HepG2 (cell line): ENCODE data around the gene SLC9A5. TPM values are rescaled to one million over a fixed set of nuclear protein-coding genes. Genes with fewer than 3 reads are reported as not detected.
A peak's percentile ranks its signal among the peaks of the same experiment; 100 is the strongest.

Experiments
- AGO2 ChIP-seq: fragments of 200-400 bp; formaldehyde crosslinking; optimal IDR thresholded peaks from 2 replicates; pipeline ENCODE3; 2017; ENCODE audit warnings: mild to moderate bottlenecking, low read depth, low read length, moderate library complexity
- CCAR2 ChIP-seq: fragments of 200-400 bp; formaldehyde crosslinking; optimal IDR thresholded peaks from 2 replicates; pipeline ENCODE3; 2018; ENCODE audit warnings: low read depth, mild to moderate bottlenecking, low read length, moderate library complexity
- ELF3 ChIP-seq: IDR thresholded peaks from 2 replicates; pipeline ENCODE4 v1.6.1; 2016; ENCODE audit warnings: missing genetic modification reagents, missing compliant biosample characterization
- PAF1 ChIP-seq: IDR thresholded peaks from 2 replicates; pipeline ENCODE4 v1.6.1; 2016; ENCODE audit warnings: missing genetic modification reagents, missing compliant biosample characterization
- ZFY ChIP-seq: sonication (generic); formaldehyde crosslinking; IDR thresholded peaks from 2 replicates; pipeline ENCODE4 v1.4.0; 2020; ENCODE audit warnings: missing genetic modification reagents
- ZNF224 ChIP-seq: sonication (generic); formaldehyde crosslinking; IDR thresholded peaks from 2 replicates; pipeline ENCODE4 v1.5.0; 2020; ENCODE audit warnings: mild to moderate bottlenecking, missing genetic modification reagents
- ZNF558 ChIP-seq: sonication (generic); formaldehyde crosslinking; IDR thresholded peaks from 2 replicates; pipeline ENCODE4 v1.9.0; 2022; ENCODE audit warnings: mild to moderate bottlenecking, missing genetic modification reagents, borderline replicate concordance
- ZNF572 ChIP-seq: sonication (generic); formaldehyde crosslinking; IDR thresholded peaks from 2 replicates; pipeline ENCODE4 v1.5.1; 2020; ENCODE audit warnings: mild to moderate bottlenecking, missing genetic modification reagents
- polyA plus RNA-seq, 8 experiments: library from polyadenylated mRNA; depleted of rRNA in 3 of 8; stranded (reverse) in 7 of 8; unstranded in 1 of 8; fragments of >200 nt; fragmentation: Illumina TruSeq in 4 of 8; extraction: Trizol in 4 of 8; gene quantifications; 2 replicates each; pipeline versions ENCODE4 v1.2.1 to v1.2.3, GENCODE V29; 2011 to 2016; ENCODE audit warnings: low read depth in 4 of 8, missing spikeins in 1 of 8, mixed read lengths in 1 of 8; ENCODE audit not compliant: insufficient read depth in 1 of 8
- total RNA-seq, 5 experiments: library from RNA; depleted of rRNA; stranded (reverse); fragments of >200 nt; fragmentation: Illumina TruSeq; extraction: Trizol; gene quantifications; 2 replicates each; pipeline ENCODE4 v1.2.3, GENCODE V29; 2016; ENCODE audit warnings: low read depth in 1 of 5
- TF ChIP-seq, protein P1 (sequence below), 2 experiments: sonication (generic) in 1 of 2; formaldehyde crosslinking in 1 of 2; IDR thresholded peaks; 2 replicates each; pipeline versions ENCODE4 v1.4.0 to v1.6.1; 2016 to 2020; ENCODE audit warnings: borderline replicate concordance in 1 of 2, low read depth in 1 of 2, mild to moderate bottlenecking in 1 of 2, missing genetic modification reagents in 1 of 2
- TF ChIP-seq, protein P2 (sequence below): sonication (generic); formaldehyde crosslinking; IDR thresholded peaks from 2 replicates; pipeline ENCODE4 v1.9.0; 2021; ENCODE audit warnings: missing genetic modification reagents, borderline replicate concordance
- TF ChIP-seq, protein P3 (sequence below): IDR thresholded peaks from 2 replicates; pipeline ENCODE4 v1.6.1; 2016; ENCODE audit warnings: low read depth
- TF ChIP-seq, protein P4 (sequence below), 2 experiments: sonication (generic) in 1 of 2; formaldehyde crosslinking in 1 of 2; IDR thresholded peaks; 2 replicates each; pipeline versions ENCODE4 v1.5.1 to v1.6.1; 2011 to 2020; ENCODE audit warnings: borderline replicate concordance in 1 of 2, low read depth in 1 of 2, low read length in 1 of 2, mild to moderate bottlenecking in 1 of 2, missing genetic modification reagents in 1 of 2, moderate library complexity in 1 of 2
- TF ChIP-seq, protein P5 (sequence below): sonication (generic); formaldehyde crosslinking; IDR thresholded peaks from 2 replicates; pipeline ENCODE4 v1.8.0; 2022; ENCODE audit warnings: mild to moderate bottlenecking, missing genetic modification reagents

SLC9A5 gene
- total and polyA plus RNA-seq, 2 of the 13 experiments (the other 11 are each of a cell fraction or from before 2014, with no cell fraction given), result 0.58 to 1.4 TPM

DNA sequence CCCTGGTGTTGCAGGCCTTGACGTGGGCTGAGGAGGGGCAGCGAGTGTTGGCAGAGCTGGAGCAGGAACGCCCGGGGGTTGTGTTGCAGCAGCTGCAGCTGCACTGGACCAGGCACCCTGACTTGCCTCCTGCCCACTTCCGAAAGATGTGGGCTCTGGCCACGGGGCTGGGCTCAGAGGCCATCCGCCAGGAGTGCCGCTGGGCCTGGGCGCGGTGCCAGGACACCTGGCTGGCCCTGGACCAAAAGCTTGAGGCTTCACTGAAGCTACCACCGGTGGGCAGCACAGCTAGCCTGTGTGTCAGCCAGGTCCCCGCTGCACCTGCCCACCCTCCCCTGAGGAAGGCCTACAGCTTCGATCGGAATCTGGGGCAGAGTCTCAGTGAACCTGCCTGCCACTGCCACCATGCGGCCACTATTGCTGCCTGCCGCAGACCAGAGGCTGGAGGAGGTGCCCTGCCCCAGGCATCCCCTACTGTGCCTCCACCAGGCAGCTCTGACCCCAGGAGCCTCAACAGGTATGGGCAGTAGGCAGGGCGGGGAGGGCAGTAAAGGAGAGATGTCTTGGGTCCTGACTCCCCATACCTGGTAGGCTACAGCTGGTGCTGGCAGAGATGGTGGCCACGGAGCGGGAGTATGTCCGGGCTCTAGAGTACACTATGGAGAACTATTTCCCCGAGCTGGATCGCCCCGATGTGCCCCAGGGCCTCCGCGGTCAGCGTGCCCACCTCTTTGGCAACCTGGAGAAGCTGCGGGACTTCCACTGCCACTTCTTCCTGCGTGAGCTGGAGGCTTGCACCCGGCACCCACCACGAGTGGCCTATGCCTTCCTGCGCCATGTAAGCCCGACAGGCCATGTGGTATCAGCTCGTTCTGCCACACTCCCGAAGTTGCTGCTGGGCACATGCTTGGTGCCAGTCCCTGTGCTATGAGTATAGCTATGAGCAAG, 36.2 kb downstream of the SLC9A5 start (continued):
- TF ChIP-seq, protein P1, sequence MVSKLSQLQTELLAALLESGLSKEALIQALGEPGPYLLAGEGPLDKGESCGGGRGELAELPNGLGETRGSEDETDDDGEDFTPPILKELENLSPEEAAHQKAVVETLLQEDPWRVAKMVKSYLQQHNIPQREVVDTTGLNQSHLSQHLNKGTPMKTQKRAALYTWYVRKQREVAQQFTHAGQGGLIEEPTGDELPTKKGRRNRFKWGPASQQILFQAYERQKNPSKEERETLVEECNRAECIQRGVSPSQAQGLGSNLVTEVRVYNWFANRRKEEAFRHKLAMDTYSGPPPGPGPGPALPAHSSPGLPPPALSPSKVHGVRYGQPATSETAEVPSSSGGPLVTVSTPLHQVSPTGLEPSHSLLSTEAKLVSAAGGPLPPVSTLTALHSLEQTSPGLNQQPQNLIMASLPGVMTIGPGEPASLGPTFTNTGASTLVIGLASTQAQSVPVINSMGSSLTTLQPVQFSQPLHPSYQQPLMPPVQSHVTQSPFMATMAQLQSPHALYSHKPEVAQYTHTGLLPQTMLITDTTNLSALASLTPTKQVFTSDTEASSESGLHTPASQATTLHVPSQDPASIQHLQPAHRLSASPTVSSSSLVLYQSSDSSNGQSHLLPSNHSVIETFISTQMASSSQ (IDR thresholded peaks at IDR 0.05; ENCODE audit: low read depth), result no peak
- TF ChIP-seq, protein P1 (CRISPR knock-in tag; IDR thresholded peaks at IDR 0.05; ENCODE audit: borderline replicate concordance), result 0 out of 2 replicates have a peak, but pooled peaks have one; percentile 31
- TF ChIP-seq ZNF224 (CRISPR knock-in tag) (no peak), PAF1 (no peak), AGO2 (peak; percentile 30), ZNF558 (CRISPR knock-in tag) (no peak), ELF3 (CRISPR knock-in tag) (no peak), CCAR2 (no peak), ZNF572 (CRISPR knock-in tag) (0 out of 2 replicates have a peak, but pooled peaks have one; percentile 82), ZFY (CRISPR knock-in tag) (peak; percentile 58; the same call in 1 of the 2 replicates)
- TF ChIP-seq, protein P2, sequence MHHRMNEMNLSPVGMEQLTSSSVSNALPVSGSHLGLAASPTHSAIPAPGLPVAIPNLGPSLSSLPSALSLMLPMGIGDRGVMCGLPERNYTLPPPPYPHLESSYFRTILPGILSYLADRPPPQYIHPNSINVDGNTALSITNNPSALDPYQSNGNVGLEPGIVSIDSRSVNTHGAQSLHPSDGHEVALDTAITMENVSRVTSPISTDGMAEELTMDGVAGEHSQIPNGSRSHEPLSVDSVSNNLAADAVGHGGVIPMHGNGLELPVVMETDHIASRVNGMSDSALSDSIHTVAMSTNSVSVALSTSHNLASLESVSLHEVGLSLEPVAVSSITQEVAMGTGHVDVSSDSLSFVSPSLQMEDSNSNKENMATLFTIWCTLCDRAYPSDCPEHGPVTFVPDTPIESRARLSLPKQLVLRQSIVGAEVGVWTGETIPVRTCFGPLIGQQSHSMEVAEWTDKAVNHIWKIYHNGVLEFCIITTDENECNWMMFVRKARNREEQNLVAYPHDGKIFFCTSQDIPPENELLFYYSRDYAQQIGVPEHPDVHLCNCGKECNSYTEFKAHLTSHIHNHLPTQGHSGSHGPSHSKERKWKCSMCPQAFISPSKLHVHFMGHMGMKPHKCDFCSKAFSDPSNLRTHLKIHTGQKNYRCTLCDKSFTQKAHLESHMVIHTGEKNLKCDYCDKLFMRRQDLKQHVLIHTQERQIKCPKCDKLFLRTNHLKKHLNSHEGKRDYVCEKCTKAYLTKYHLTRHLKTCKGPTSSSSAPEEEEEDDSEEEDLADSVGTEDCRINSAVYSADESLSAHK (CRISPR knock-in tag), result no peak
- TF ChIP-seq, protein P3, sequence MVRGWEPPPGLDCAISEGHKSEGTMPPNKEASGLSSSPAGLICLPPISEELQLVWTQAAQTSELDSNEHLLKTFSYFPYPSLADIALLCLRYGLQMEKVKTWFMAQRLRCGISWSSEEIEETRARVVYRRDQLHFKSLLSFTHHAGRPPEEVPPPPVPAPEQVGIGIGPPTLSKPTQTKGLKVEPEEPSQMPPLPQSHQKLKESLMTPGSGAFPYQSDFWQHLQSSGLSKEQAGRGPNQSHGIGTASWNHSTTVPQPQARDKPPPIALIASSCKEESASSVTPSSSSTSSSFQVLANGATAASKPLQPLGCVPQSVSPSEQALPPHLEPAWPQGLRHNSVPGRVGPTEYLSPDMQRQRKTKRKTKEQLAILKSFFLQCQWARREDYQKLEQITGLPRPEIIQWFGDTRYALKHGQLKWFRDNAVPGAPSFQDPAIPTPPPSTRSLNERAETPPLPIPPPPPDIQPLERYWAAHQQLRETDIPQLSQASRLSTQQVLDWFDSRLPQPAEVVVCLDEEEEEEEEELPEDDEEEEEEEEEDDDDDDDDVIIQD, result no peak
- TF ChIP-seq, protein P4, sequence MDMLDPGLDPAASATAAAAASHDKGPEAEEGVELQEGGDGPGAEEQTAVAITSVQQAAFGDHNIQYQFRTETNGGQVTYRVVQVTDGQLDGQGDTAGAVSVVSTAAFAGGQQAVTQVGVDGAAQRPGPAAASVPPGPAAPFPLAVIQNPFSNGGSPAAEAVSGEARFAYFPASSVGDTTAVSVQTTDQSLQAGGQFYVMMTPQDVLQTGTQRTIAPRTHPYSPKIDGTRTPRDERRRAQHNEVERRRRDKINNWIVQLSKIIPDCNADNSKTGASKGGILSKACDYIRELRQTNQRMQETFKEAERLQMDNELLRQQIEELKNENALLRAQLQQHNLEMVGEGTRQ (IDR thresholded peaks at IDR 0.05; ENCODE audit: low read depth, low read length), result 0 out of 2 replicates have a peak, but pooled peaks have one; percentile 3
- TF ChIP-seq, protein P4 (CRISPR knock-in tag; IDR thresholded peaks at IDR 0.05; ENCODE audit: borderline replicate concordance), result no peak
- TF ChIP-seq, protein P5, sequence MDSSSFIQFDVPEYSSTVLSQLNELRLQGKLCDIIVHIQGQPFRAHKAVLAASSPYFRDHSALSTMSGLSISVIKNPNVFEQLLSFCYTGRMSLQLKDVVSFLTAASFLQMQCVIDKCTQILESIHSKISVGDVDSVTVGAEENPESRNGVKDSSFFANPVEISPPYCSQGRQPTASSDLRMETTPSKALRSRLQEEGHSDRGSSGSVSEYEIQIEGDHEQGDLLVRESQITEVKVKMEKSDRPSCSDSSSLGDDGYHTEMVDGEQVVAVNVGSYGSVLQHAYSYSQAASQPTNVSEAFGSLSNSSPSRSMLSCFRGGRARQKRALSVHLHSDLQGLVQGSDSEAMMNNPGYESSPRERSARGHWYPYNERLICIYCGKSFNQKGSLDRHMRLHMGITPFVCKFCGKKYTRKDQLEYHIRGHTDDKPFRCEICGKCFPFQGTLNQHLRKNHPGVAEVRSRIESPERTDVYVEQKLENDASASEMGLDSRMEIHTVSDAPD, result no peak
